Lower leg skin (tissue), 3 donors: ENCODE measurements around the gene SHTN1.

Experiments used
- POLR2A ChIP-seq, 2 donors: fragments of 450-650 bp; IDR thresholded peaks; one replicate each; pipeline ENCODE4 v1.6.1; 2016 to 2017; ENCODE audit warnings: antibody characterized with exemption in 2 of 2, mild to moderate bottlenecking in 1 of 2, moderate library complexity in 1 of 2
- TF ChIP-seq, protein P1 (sequence below), 3 donors: fragments of 450-650 bp; IDR thresholded peaks; one replicate each; pipeline ENCODE4 v1.5.1; 2016; ENCODE audit warnings: antibody characterized with exemption in 3 of 3, mild to moderate bottlenecking in 3 of 3, moderate library complexity in 2 of 3

DNA sequence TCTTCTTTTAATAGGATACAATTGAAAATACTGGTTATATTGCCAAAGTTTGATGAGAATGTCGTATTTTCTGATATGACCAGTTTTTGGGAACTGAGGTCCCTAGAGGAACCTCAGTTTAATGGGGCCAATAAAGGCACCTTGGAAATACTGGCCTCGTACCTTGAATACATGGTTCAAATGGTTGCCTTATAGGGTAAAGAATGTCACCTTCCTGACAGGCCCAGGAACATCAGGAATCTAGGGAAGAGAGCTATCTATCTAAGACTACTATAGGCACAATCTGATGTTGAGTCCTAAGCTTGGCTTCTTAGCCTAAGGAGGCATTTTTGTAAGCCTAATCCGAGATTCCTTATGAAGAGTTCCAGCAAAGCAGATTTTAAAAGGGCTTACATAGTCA, 9.3 kb downstream of the SHTN1 start:
- TF ChIP-seq, protein P1, sequence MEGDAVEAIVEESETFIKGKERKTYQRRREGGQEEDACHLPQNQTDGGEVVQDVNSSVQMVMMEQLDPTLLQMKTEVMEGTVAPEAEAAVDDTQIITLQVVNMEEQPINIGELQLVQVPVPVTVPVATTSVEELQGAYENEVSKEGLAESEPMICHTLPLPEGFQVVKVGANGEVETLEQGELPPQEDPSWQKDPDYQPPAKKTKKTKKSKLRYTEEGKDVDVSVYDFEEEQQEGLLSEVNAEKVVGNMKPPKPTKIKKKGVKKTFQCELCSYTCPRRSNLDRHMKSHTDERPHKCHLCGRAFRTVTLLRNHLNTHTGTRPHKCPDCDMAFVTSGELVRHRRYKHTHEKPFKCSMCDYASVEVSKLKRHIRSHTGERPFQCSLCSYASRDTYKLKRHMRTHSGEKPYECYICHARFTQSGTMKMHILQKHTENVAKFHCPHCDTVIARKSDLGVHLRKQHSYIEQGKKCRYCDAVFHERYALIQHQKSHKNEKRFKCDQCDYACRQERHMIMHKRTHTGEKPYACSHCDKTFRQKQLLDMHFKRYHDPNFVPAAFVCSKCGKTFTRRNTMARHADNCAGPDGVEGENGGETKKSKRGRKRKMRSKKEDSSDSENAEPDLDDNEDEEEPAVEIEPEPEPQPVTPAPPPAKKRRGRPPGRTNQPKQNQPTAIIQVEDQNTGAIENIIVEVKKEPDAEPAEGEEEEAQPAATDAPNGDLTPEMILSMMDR (IDR thresholded peaks at IDR 0.05) = no peak
- no peak for TF ChIP-seq POLR2A (IDR thresholded peaks at IDR 0.05)
